H1 (cell line): ENCODE results near the gene MREG. TPM values are rescaled to one million over a fixed set of nuclear protein-coding genes. Genes with fewer than 3 reads are reported as not detected.

ENCODE experiments used
- CTCF ChIA-PET: fragments of 300-600 bp; sonication (Branson Sonifier 250); formaldehyde crosslinking; loops from one replicate; lab custom pipeline; 2021; ENCODE audit not compliant: partially characterized antibody; lab: Charles Lee
- POLR2A ChIA-PET: fragments of 300-600 bp; sonication (Branson Sonifier 250); formaldehyde crosslinking; loops from one replicate; lab custom pipeline; 2021; ENCODE audit warnings: inconsistent platforms; ENCODE audit not compliant: partially characterized antibody; lab: Charles Lee
- DNase-seq, 2 experiments: peaks; one replicate each; pipeline versions ENCODE4 v3.0.0 to v3.0.0-alpha.2; 2010 to 2022; ENCODE audit warnings: low spot score in 2 of 2, low read depth in 1 of 2, mixed read lengths in 1 of 2
- FAIRE-seq: peaks from 2 replicates; lab custom pipeline; 2011; peaks lifted over from hg19 to GRCh38; lab: Jason Lieb, UNC
- H2AFZ ChIP-seq: 2 replicates; pipeline ENCODE4 v1.8.1; 2012; ENCODE audit warnings: low read length, inconsistent platforms
- H2AK5ac ChIP-seq: 2 replicates; pipeline ENCODE4 v1.6.1; 2013; ENCODE audit warnings: low read depth, low read length
- H2BK120ac ChIP-seq: replicated peaks from 2 replicates; pipeline ENCODE3; 2013; ENCODE audit warnings: low read depth, low read length, inconsistent platforms
- H2BK12ac ChIP-seq: 2 replicates; pipeline ENCODE4 v1.6.1; 2013; ENCODE audit warnings: low read depth, low read length
- H2BK15ac ChIP-seq: 2 replicates; pipeline ENCODE4 v1.6.1; 2013; ENCODE audit warnings: low read length
- H2BK20ac ChIP-seq: 2 replicates; pipeline ENCODE4 v1.6.1; 2013; ENCODE audit warnings: low read length
- H2BK5ac ChIP-seq: 2 replicates; pipeline ENCODE4 v1.6.1; 2013; ENCODE audit warnings: low read depth, low read length
- H3K14ac ChIP-seq: 2 replicates; pipeline ENCODE4 v1.6.1; 2013; ENCODE audit warnings: inconsistent platforms; ENCODE audit not compliant: insufficient read length
- H3K18ac ChIP-seq: 2 replicates; pipeline ENCODE4 v1.6.1; 2013; ENCODE audit warnings: low read length; ENCODE audit errors: extremely low read depth
- H3K23ac ChIP-seq: 2 replicates; pipeline ENCODE4 v1.6.1; 2013; ENCODE audit warnings: inconsistent platforms; ENCODE audit not compliant: insufficient read length
- H3K23me2 ChIP-seq: 2 replicates; pipeline ENCODE4 v1.6.1; 2013; ENCODE audit warnings: low read depth, low read length
- H3K27ac ChIP-seq: 2 replicates; pipeline ENCODE4 v1.6.1; 2011; ENCODE audit warnings: low read depth, low read length, inconsistent platforms
- H3K27me3 ChIP-seq, 4 experiments: replicated peaks in 1 of 4; 1 replicate in 1 of 4; 2 replicates in 3 of 4; pipeline versions ENCODE4 v1.6.1 to v1.8.1; 2011 to 2013; ENCODE audit warnings: low read length in 3 of 4, mild to moderate bottlenecking in 3 of 4, inconsistent platforms in 2 of 4, mixed read lengths in 2 of 4, moderate library complexity in 1 of 4; ENCODE audit not compliant: control insufficient read depth in 3 of 4, insufficient read depth in 3 of 4; ENCODE audit errors: extremely low read depth in 1 of 4
- H3K36me3 ChIP-seq, 4 experiments: 2 replicates each; pipeline versions ENCODE4 v1.6.1 to v1.8.1; 2011 to 2013; ENCODE audit warnings: mild to moderate bottlenecking in 4 of 4, low read length in 3 of 4, moderate library complexity in 2 of 4, control low read depth in 1 of 4, inconsistent platforms in 1 of 4; ENCODE audit not compliant: insufficient read depth in 4 of 4, control insufficient read depth in 2 of 4
- H3K4ac ChIP-seq: replicated peaks from 2 replicates; pipeline ENCODE3; 2013; ENCODE audit warnings: low read length, low read depth, mixed read lengths, inconsistent platforms; ENCODE audit not compliant: insufficient read length
- H3K4me1 ChIP-seq, 4 experiments: replicated peaks in 1 of 4; 1 replicate in 1 of 4; 2 replicates in 3 of 4; pipeline versions ENCODE4 v1.6.1 to v1.8.1; 2011 to 2013; ENCODE audit warnings: low read length in 3 of 4, inconsistent platforms in 2 of 4, mixed read lengths in 1 of 4; ENCODE audit not compliant: insufficient read depth in 4 of 4, control insufficient read depth in 3 of 4
- H3K4me2 ChIP-seq, 2 experiments: 2 replicates each; pipeline versions ENCODE4 v1.6.1 to v1.8.1; 2011 to 2013; ENCODE audit warnings: low read depth in 2 of 2, low read length in 2 of 2, control low read depth in 1 of 2, inconsistent platforms in 1 of 2, mild to moderate bottlenecking in 1 of 2; ENCODE audit not compliant: insufficient read depth in 1 of 2
- H3K4me3 ChIP-seq, 4 experiments: fragments of 200-600, 300-600 bp in 1 of 4; sonication (generic), shearing (Covaris generic), sonication (Bioruptor Twin) in 1 of 4; 2 replicates each; pipeline versions ENCODE4 v1.5.1 to v1.8.1; 2011 to 2016; ENCODE audit warnings: low read length in 4 of 4, low read depth in 3 of 4, control low read depth in 2 of 4, inconsistent platforms in 2 of 4, mild to moderate bottlenecking in 2 of 4, mixed read lengths in 1 of 4, moderate library complexity in 1 of 4; ENCODE audit not compliant: insufficient read depth in 2 of 4; ENCODE audit errors: extremely low read depth in 1 of 4
- H3K56ac ChIP-seq: replicated peaks from 2 replicates; pipeline ENCODE3; 2013; ENCODE audit warnings: low read depth, mild to moderate bottlenecking, mixed read lengths, low read length, inconsistent platforms; ENCODE audit not compliant: insufficient read length
- H3K79me1 ChIP-seq: 2 replicates; pipeline ENCODE4 v1.6.1; 2013; ENCODE audit warnings: low read depth, low read length, control low read depth
- H3K79me2 ChIP-seq, 2 experiments: 2 replicates each; pipeline versions ENCODE4 v1.6.1 to v1.8.1; 2012 to 2013; ENCODE audit warnings: low read length in 2 of 2, mild to moderate bottlenecking in 2 of 2, inconsistent platforms in 1 of 2; ENCODE audit not compliant: insufficient read depth in 2 of 2, control insufficient read depth in 1 of 2
- H3K9ac ChIP-seq, 4 experiments: replicated peaks in 1 of 4; 1 replicate in 1 of 4; 2 replicates in 3 of 4; pipeline versions ENCODE4 v1.6.1 to v1.8.1; 2011 to 2013; ENCODE audit warnings: low read depth in 3 of 4, low read length in 3 of 4, control low read depth in 2 of 4, mild to moderate bottlenecking in 2 of 4, moderate library complexity in 2 of 4, inconsistent platforms in 1 of 4; ENCODE audit errors: extremely low read depth in 1 of 4
- H3K9me3 ChIP-seq, 2 experiments: 2 replicates each; pipeline versions ENCODE4 v1.6.1 to v1.8.1; 2012 to 2013; ENCODE audit warnings: mild to moderate bottlenecking in 2 of 2, moderate library complexity in 2 of 2, control low read depth in 1 of 2, inconsistent platforms in 1 of 2, low read depth in 1 of 2, low read length in 1 of 2, mixed read lengths in 1 of 2; ENCODE audit not compliant: insufficient read depth in 2 of 2
- H4K20me1 ChIP-seq, 2 experiments: replicated peaks in 1 of 2; 2 replicates each; pipeline versions ENCODE3 to v1.8.1; 2011 to 2013; ENCODE audit warnings: inconsistent platforms in 2 of 2, low read length in 2 of 2, mild to moderate bottlenecking in 1 of 2; ENCODE audit not compliant: insufficient read depth in 2 of 2, control insufficient read depth in 1 of 2
- H4K5ac ChIP-seq: 2 replicates; pipeline ENCODE4 v1.6.1; 2013; ENCODE audit warnings: low read length, low read depth, mixed read lengths, inconsistent platforms; ENCODE audit not compliant: insufficient read length
- H4K8ac ChIP-seq: 2 replicates; pipeline ENCODE4 v1.8.0; 2013; ENCODE audit warnings: mild to moderate bottlenecking, moderate library complexity, low read length, inconsistent platforms; ENCODE audit not compliant: insufficient read depth; ENCODE audit errors: extremely low read depth
- H4K91ac ChIP-seq: replicated peaks from 2 replicates; pipeline ENCODE3; 2013; ENCODE audit warnings: low read length, mixed read lengths, inconsistent platforms; ENCODE audit not compliant: insufficient read length
- CHD2 ChIP-seq: IDR thresholded peaks from 2 replicates; pipeline ENCODE4 v1.6.1; 2012; ENCODE audit warnings: low read length, improper control_type of control experiment
- EP300 ChIP-seq, 2 experiments: IDR thresholded peaks; 1 replicate in 1 of 2; 2 replicates in 1 of 2; pipeline ENCODE4 v1.6.1; 2011 to 2012; ENCODE audit warnings: low read depth in 2 of 2, low read length in 2 of 2, mild to moderate bottlenecking in 2 of 2, borderline replicate concordance in 1 of 2, inconsistent platforms in 1 of 2, moderate library complexity in 1 of 2
- GABPA ChIP-seq: IDR thresholded peaks from 2 replicates; pipeline ENCODE4 v1.6.1; 2011; ENCODE audit warnings: mild to moderate bottlenecking, low read length, moderate library complexity, borderline replicate concordance; ENCODE audit not compliant: insufficient read depth
- NRF1 ChIP-seq: IDR thresholded peaks from 2 replicates; pipeline ENCODE4 v1.6.1; 2011; ENCODE audit warnings: mild to moderate bottlenecking, low read depth, low read length, improper control_type of control experiment
- POLR2A ChIP-seq, 2 experiments: IDR thresholded peaks; 1 replicate in 1 of 2; 2 replicates in 1 of 2; pipeline ENCODE4 v1.6.1; 2011; ENCODE audit warnings: low read depth in 2 of 2, low read length in 2 of 2, mild to moderate bottlenecking in 2 of 2; ENCODE audit errors: control extremely low read depth in 1 of 2
- SIX5 ChIP-seq: IDR thresholded peaks from 2 replicates; pipeline ENCODE4 v1.6.1; 2011; ENCODE audit warnings: mild to moderate bottlenecking, low read depth, low read length
- SP1 ChIP-seq: IDR thresholded peaks from 2 replicates; pipeline ENCODE4 v1.6.1; 2011; ENCODE audit warnings: low read depth, low read length
- ZNF274 ChIP-seq: IDR thresholded peaks from 2 replicates; pipeline ENCODE4 v1.7.0; 2012; ENCODE audit warnings: low read length, borderline replicate concordance; ENCODE audit errors: extremely low read depth
- WGBS, 2 experiments: shearing (Covaris generic) in 1 of 2; methylation state at CpG; one replicate each; pipeline versions ENCODE4 v1.1.6 to v1.1.7; 2013 to 2015; ENCODE audit warnings: low lambda C conversion rate in 2 of 2, mixed read lengths in 2 of 2, inconsistent platforms in 1 of 2, low coverage in 1 of 2, missing lambda C conversion rate in 1 of 2; ENCODE audit not compliant: insufficient replicate concordance in 2 of 2, insufficient coverage in 1 of 2, insufficient read length in 1 of 2; ENCODE audit errors: extremely low coverage in 1 of 2, missing lambda C conversion rate in 1 of 2; 5-methylcytosine and 5-hydroxymethylcytosine counted together
- polyA plus RNA-seq, 7 experiments: library from polyadenylated mRNA; depleted of rRNA in 3 of 7; stranded (reverse) in 5 of 7; unstranded in 2 of 7; fragments of >200 nt in 5 of 7; fragments of 200-250 nt in 2 of 7; gene quantifications; 1 replicate in 5 of 7; 2 replicates in 1 of 7; 4 replicates in 1 of 7; pipeline versions ENCODE4 v1.2.1 to v1.2.3, GENCODE V29; 2011 to 2013; ENCODE audit warnings: missing spikeins in 2 of 7, mixed read lengths in 2 of 7
- total RNA-seq: library from RNA; stranded (reverse); fragmentation: NEBNext Ultra II Directional; extraction: Animal tissue kit (Norgen Biotek cat#: 25700); gene quantifications from 2 replicates; pipeline ENCODE4 v1.2.1, GENCODE V29; 2021

The MREG gene
- total and polyA plus RNA-seq, 2 of the 8 experiments (the other 6 are each of a cell fraction or from before 2014, with no cell fraction given): 7.5 to 31.9 TPM

- no peak overlapping the region for H2AFZ ChIP-seq
- H4K5ac ChIP-seq: no peak overlapping the region
- H3K79me2 ChIP-seq: no peaks in the 10 kb centered on the region
- H3K4me3 ChIP-seq: no peak overlapping the region
- H3K27me3 ChIP-seq: no peaks in the 10 kb centered on the region
- H4K8ac ChIP-seq: no peak overlapping the region
- no peak overlapping the region for H3K23ac ChIP-seq
- CTCF ChIA-PET: interaction anchor here (0.5 to 3.8 kb wide), 40 partner anchors 9 to 1185 kb away, joined by 3 to 29 read pairs (median 3); no protein-coding TSS in a partner anchor
- 90% methylated on average over 8 of the region's 8 CpGs; no CpG with 5 or more reads in 1 of the 2 experiments for WGBS, 2 experiments
- no peak overlapping the region for H2BK12ac ChIP-seq
- H3K9me3 ChIP-seq: no peaks in the 10 kb centered on the region; a peak in 2 of 4 replicates
- no peak overlapping the region for H4K91ac ChIP-seq
- no peaks in the 10 kb centered on the region; the same call in 1 of the 2 replicates for H3K23me2 ChIP-seq
- no peak for DNase-seq
- H4K20me1 ChIP-seq: no peaks in the 10 kb centered on the region
- TF ChIP-seq CHD2: no peak
- no peak for TF ChIP-seq SP1
- TF ChIP-seq POLR2A (IDR thresholded peaks at IDR 0.05; ENCODE audit: control extremely low read depth in 1 of 2, low read depth in 2 of 2, low read length in 2 of 2): no peak
- TF ChIP-seq SIX5: no peak
- no peak for TF ChIP-seq ZNF274
- TF ChIP-seq GABPA: no peak
- TF ChIP-seq NRF1: no peak
- no peak for TF ChIP-seq EP300 (IDR thresholded peaks at IDR 0.05; ENCODE audit: borderline replicate concordance in 1 of 2, low read depth in 2 of 2, low read length in 2 of 2)
- TF ChIP-seq, all 59 proteins: peak for 0
- no peak overlapping the region for H3K14ac ChIP-seq
- no peak overlapping the region for H3K4ac ChIP-seq
- H3K9ac ChIP-seq: no peak overlapping the region
- H3K56ac ChIP-seq: no peak overlapping the region
- no peak overlapping the region for H3K18ac ChIP-seq
- no peak overlapping the region for H3K27ac ChIP-seq
- no peaks in the 10 kb centered on the region for H3K79me1 ChIP-seq
- no peak overlapping the region for H3K4me2 ChIP-seq
- no peak overlapping the region for H2BK20ac ChIP-seq
- no peak for FAIRE-seq
- no peak overlapping the region for H2BK5ac ChIP-seq
- no peaks in the 10 kb centered on the region; a peak in 1 of 8 replicates for H3K36me3 ChIP-seq
- POLR2A ChIA-PET: interaction anchor here (0.8 to 1.4 kb wide), 4 partner anchors 9 to 495 kb away, joined by 3 to 5 read pairs (median 4); no protein-coding TSS in a partner anchor
- H2BK120ac ChIP-seq: no peak overlapping the region
- H2BK15ac ChIP-seq: no peak overlapping the region
- no peak overlapping the region for H2AK5ac ChIP-seq
- H3K4me1 ChIP-seq: peaks cover 2 to 6% (median 3%) of the 10 kb centered on the region in 4 experiments; a peak in 4 of 7 replicates
Measured at GRCh38 chr2:215930505-215931253, 82.7 kb downstream of the MREG start.
